GM18502 (cell line): ENCODE data around the gene ASNS.
A peak's percentile ranks its signal among the peaks of the same experiment; 100 is the strongest.
"Not testable (repeated sequence)": the region's sequence is repeated elsewhere in the genome, so short reads cannot be mapped to it uniquely, and the experiment has no call there.

Experiments used
- ATAC-seq: cut with Tn5 transposase; IDR thresholded peaks from one replicate; pipeline ENCODE4 v1.9.1; 2021; ENCODE audit warnings: mild to moderate bottlenecking; ENCODE audit not compliant: unreplicated experiment, poor library complexity

Gene ASNS

GRCh38 chr7:97872025-97872669, at the start of gene ASNS:
ASNS (minus strand) TSS chr7:97872408; CDS start chr7:97869156, 3,252 bp downstream.
- ATAC-seq: peak; percentile 99

- ATAC-seq: not testable (repeated sequence)
Observed at GRCh38 chr7:97921254-97921653, 49.0 kb upstream of the ASNS start.

GRCh38 chr7:97915267-97915666, 43.1 kb upstream of the ASNS start:
- ATAC-seq: not testable (repeated sequence)

GRCh38 chr7:97912294-97912693, 40.1 kb upstream of the ASNS start:
- ATAC-seq: not testable (repeated sequence)

- not testable (repeated sequence) for ATAC-seq
Observed at GRCh38 chr7:97896893-97897292, 24.7 kb upstream of the ASNS start.

GRCh38 chr7:97891721-97892120, 19.5 kb upstream of the ASNS start:
- not testable (repeated sequence) for ATAC-seq

- not testable (repeated sequence) for ATAC-seq
Observed at GRCh38 chr7:97879527-97879926, 7.3 kb upstream of the ASNS start.

- not testable (repeated sequence) for ATAC-seq
Observed at GRCh38 chr7:97874894-97875293, 2.7 kb upstream of the ASNS start.

GRCh38 chr7:97873606-97874005, 1.4 kb upstream of the ASNS start:
- ATAC-seq: no peak

GRCh38 chr7:97871659-97872024, 566 bp downstream of the ASNS start:
- no peak for ATAC-seq

GRCh38 chr7:97868788-97869187, 3.4 kb downstream of the ASNS start:
- no peak for ATAC-seq

- no peak for ATAC-seq
Observed at GRCh38 chr7:97868314-97868713, 3.9 kb downstream of the ASNS start.

GRCh38 chr7:97865104-97865503, 7.1 kb downstream of the ASNS start:
- no peak for ATAC-seq

- no peak for ATAC-seq
Observed at GRCh38 chr7:97859606-97860204, 12.5 kb downstream of the ASNS start.

- no peak for ATAC-seq
Observed at GRCh38 chr7:97858221-97858620, 14.0 kb downstream of the ASNS start.

- no peak for ATAC-seq
Observed at GRCh38 chr7:97857544-97857943, 14.7 kb downstream of the ASNS start.

- no peak for ATAC-seq
Observed at GRCh38 chr7:97851683-97852082, 20.5 kb downstream of the ASNS start.

GRCh38 chr7:97850262-97851031, 21.8 kb downstream of the ASNS start:
- ATAC-seq: not testable (repeated sequence)

GRCh38 chr7:97847791-97848190, 24.4 kb downstream of the ASNS start:
- no peak for ATAC-seq

- no peak for ATAC-seq
Observed at GRCh38 chr7:97846945-97847344, 25.3 kb downstream of the ASNS start.

GRCh38 chr7:97845622-97846203, 26.5 kb downstream of the ASNS start:
- ATAC-seq: no peak
